SU-DHL-6 (cell line): ENCODE results near the gene TTN.

Source experiments
- H2AFZ ChIP-seq: fragments of 200-600 bp; sonication (generic); 2 replicates; pipeline ENCODE4 v1.6.1; 2014; ENCODE audit warnings: low read depth, mild to moderate bottlenecking, moderate library complexity, mixed read lengths, antibody characterized with exemption, low read length; ENCODE audit not compliant: severe bottlenecking
- H3F3A ChIP-seq: fragments of 200-600 bp; shearing (Covaris generic); 2 replicates; pipeline ENCODE4 v1.6.0; 2016; ENCODE audit warnings: antibody characterized with exemption, mild to moderate bottlenecking; ENCODE audit not compliant: insufficient read depth
- H3K27ac ChIP-seq: fragments of 200-600 bp; sonication (generic); 2 replicates; pipeline ENCODE4 v1.5.1; 2016; ENCODE audit warnings: low read depth, mild to moderate bottlenecking, low read length, moderate library complexity, mixed read lengths
- H3K27me3 ChIP-seq: fragments of 200-600 bp; sonication (generic), shearing (Covaris generic); 2 replicates; pipeline ENCODE4 v1.6.0; 2014; ENCODE audit warnings: mild to moderate bottlenecking, low read length
- H3K36me3 ChIP-seq: fragments of 200-600 bp; sonication (generic); 2 replicates; pipeline ENCODE4 v1.6.1; 2014; ENCODE audit warnings: mild to moderate bottlenecking, low read length, mixed read lengths
- H3K4me2 ChIP-seq: fragments of 300-600, 200-600 bp; shearing (Covaris generic), sonication (generic); 2 replicates; pipeline ENCODE4 v1.6.0; 2014; ENCODE audit warnings: low read length, low read depth, mild to moderate bottlenecking; ENCODE audit not compliant: poor library complexity, severe bottlenecking
- H3K4me3 ChIP-seq: fragments of 200-600 bp; sonication (generic); 2 replicates; pipeline ENCODE4 v1.5.1; 2014; ENCODE audit warnings: antibody characterized with exemption, low read length, mild to moderate bottlenecking, mixed read lengths; ENCODE audit not compliant: insufficient read depth, poor library complexity, severe bottlenecking
- H3K79me2 ChIP-seq: fragments of 200-600 bp; sonication (generic); 2 replicates; pipeline ENCODE4 v1.6.1; 2014; ENCODE audit warnings: mild to moderate bottlenecking, low read length, moderate library complexity; ENCODE audit not compliant: insufficient read depth
- H3K9ac ChIP-seq: fragments of 200-600 bp; sonication (generic); 2 replicates; pipeline ENCODE4 v1.7.0; 2014; ENCODE audit warnings: mild to moderate bottlenecking, low read length
- H3K9me2 ChIP-seq: fragments of 200-600 bp; sonication (generic); replicated peaks from 2 replicates; pipeline ENCODE4 v1.6.1; 2014; ENCODE audit warnings: low read length; ENCODE audit not compliant: insufficient read depth
- H3K9me3 ChIP-seq: fragments of 200-600 bp; sonication (generic); 2 replicates; pipeline ENCODE4 v1.6.1; 2014; ENCODE audit warnings: low read length, mixed read lengths; ENCODE audit not compliant: insufficient read depth
- H4K20me1 ChIP-seq: fragments of 200-600 bp; sonication (generic); 2 replicates; pipeline ENCODE4 v1.6.1; 2014; ENCODE audit warnings: low read depth, mild to moderate bottlenecking, antibody characterized with exemption, low read length, moderate library complexity, mixed read lengths
- EZH2phosphoT487 ChIP-seq: fragments of 200-600 bp; sonication (generic), shearing (Covaris generic); conservative IDR thresholded peaks from 2 replicates; pipeline ENCODE4 v1.6.1; 2018; ENCODE audit warnings: mild to moderate bottlenecking, antibody characterized with exemption, low read length, moderate library complexity, mixed read lengths
- TF ChIP-seq, protein P1 (sequence below): fragments of 200-600 bp; sonication (generic); IDR thresholded peaks from one replicate; pipeline ENCODE4 v1.5.1; 2017; ENCODE audit warnings: antibody characterized with exemption, mild to moderate bottlenecking, low read length, moderate library complexity; ENCODE audit not compliant: insufficient read depth, poor library complexity, severe bottlenecking

The TTN gene

DNA sequence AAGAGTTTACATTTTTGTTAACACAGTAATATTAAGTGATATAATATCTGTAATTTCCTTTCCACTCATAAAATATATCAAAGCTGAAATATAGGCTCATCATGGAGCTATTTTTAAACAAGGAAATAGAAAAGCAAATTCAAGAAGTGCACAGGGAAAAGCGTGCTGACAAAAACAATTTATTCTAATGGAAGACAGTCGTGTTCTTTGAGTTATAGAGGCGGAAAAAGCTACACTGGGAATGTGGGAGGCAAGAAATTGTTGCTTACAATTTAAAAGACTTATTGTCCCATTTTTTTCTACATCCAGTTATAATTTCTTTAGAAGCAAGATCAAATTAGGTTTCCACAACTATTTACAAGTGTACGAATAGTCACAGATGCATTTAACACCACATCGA, 3.2 kb upstream of the TTN start:
- Histone ChIP-seq H3K79me2 (no peaks in the 10 kb centered on the region), H3K36me3 (no peaks in the 10 kb centered on the region), H3F3A (no peaks in the 10 kb centered on the region), H3K9me3 (no peaks in the 10 kb centered on the region), H4K20me1 (no peaks in the 10 kb centered on the region), H3K9me2 (no peaks in the 10 kb centered on the region), H3K9ac (no peak overlapping the region), H2AFZ (no peak overlapping the region), H3K4me3 (no peak overlapping the region), H3K27ac (no peak overlapping the region), H3K4me2 (no peak overlapping the region), H3K27me3 (no peaks in the 10 kb centered on the region)
- no peak for TF ChIP-seq EZH2phosphoT487
- TF ChIP-seq, protein P1, sequence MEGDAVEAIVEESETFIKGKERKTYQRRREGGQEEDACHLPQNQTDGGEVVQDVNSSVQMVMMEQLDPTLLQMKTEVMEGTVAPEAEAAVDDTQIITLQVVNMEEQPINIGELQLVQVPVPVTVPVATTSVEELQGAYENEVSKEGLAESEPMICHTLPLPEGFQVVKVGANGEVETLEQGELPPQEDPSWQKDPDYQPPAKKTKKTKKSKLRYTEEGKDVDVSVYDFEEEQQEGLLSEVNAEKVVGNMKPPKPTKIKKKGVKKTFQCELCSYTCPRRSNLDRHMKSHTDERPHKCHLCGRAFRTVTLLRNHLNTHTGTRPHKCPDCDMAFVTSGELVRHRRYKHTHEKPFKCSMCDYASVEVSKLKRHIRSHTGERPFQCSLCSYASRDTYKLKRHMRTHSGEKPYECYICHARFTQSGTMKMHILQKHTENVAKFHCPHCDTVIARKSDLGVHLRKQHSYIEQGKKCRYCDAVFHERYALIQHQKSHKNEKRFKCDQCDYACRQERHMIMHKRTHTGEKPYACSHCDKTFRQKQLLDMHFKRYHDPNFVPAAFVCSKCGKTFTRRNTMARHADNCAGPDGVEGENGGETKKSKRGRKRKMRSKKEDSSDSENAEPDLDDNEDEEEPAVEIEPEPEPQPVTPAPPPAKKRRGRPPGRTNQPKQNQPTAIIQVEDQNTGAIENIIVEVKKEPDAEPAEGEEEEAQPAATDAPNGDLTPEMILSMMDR = no peak

DNA sequence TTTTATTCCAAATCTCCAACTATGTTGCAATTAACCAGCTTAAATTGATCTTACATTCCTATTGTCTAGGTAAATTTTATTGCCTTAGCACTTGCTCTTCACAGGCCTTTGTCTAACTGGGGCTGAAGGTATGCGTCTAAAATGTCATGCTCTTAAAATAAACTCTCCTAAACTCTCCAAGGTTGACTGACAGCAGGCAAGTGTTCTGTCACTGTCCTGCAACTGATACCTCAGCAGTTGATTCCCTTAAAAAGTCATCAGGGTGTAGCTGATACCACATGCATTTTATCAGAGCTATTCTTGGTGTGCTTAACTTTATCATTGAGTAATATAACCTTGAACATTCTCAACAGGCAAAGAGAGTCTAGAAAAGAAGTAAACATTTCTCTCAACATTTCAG, 680 bp downstream of the TTN start:
- no peaks in the 10 kb centered on the region for H4K20me1 ChIP-seq
- H3K27me3 ChIP-seq = no peaks in the 10 kb centered on the region
- H3K36me3 ChIP-seq = no peaks in the 10 kb centered on the region
- H3K9ac ChIP-seq = no peak overlapping the region
- no peaks in the 10 kb centered on the region for H3K9me2 ChIP-seq
- TF ChIP-seq EZH2phosphoT487 = no peak
- TF ChIP-seq, protein P1 = no peak
- no peak overlapping the region for H3K4me3 ChIP-seq
- H3K9me3 ChIP-seq = no peaks in the 10 kb centered on the region
- no peaks in the 10 kb centered on the region for H3F3A ChIP-seq
- H2AFZ ChIP-seq = no peak overlapping the region
- H3K27ac ChIP-seq = no peak overlapping the region
- H3K79me2 ChIP-seq = no peaks in the 10 kb centered on the region
- no peak overlapping the region for H3K4me2 ChIP-seq

DNA sequence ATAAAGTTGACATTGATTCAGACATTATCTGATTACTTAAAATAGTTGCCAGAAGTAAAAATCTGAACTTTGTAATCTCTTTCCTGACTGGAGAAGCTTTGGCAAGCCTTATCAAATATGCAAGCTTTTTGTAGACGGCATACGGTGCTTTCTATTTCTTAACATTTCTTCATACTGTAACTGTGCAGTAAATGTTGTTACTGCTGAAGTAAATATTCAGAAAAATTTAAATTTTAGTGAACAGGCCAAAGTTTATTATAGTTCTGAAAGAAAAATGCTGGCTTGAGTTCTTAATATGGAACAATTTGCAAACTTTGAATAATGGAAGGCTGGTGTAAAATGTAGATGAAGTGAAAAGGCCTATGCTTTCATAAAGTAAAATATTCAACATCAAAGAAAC, 1.8 kb downstream of the TTN start:
- H3F3A ChIP-seq = no peaks in the 10 kb centered on the region
- no peaks in the 10 kb centered on the region for H3K36me3 ChIP-seq
- no peaks in the 10 kb centered on the region for H3K27me3 ChIP-seq
- H3K4me2 ChIP-seq = no peak overlapping the region
- no peaks in the 10 kb centered on the region for H3K9me2 ChIP-seq
- no peak overlapping the region for H3K9ac ChIP-seq
- no peaks in the 10 kb centered on the region for H3K79me2 ChIP-seq
- no peak overlapping the region for H3K27ac ChIP-seq
- no peak overlapping the region for H2AFZ ChIP-seq
- no peaks in the 10 kb centered on the region for H4K20me1 ChIP-seq
- no peak overlapping the region for H3K4me3 ChIP-seq
- no peaks in the 10 kb centered on the region for H3K9me3 ChIP-seq
- TF ChIP-seq, protein P1 = no peak
- TF ChIP-seq EZH2phosphoT487 = no peak
